ENCODE results near the gene ZNF561.
"Not testable (repeated sequence)": the region's sequence is repeated elsewhere in the genome, so short reads cannot be mapped to it uniquely, and the experiment has no call there.

The ZNF561 gene

GRCh38 chr19:9621156-9622037, at the start of gene ZNF561:
Gene ZNF561 (minus strand): TSS chr19:9621232. CDS start chr19:9619456, 1,776 bp downstream.
- H3K4me3 ChIP-seq (ENCODE audit: low read length): peak within 1 kb of the TSS; percentile 99
- H3K36me3 ChIP-seq (ENCODE audit: control insufficient read depth, low read depth, low read length): peaks cover 26% of the 10 kb centered on the region
- H3K27ac ChIP-seq (ENCODE audit: low read length): peak within 1 kb of the TSS; percentile 100
- H3K9ac ChIP-seq (ENCODE audit: low read length): peak within 1 kb of the TSS; percentile 99
- H3K9me3 ChIP-seq (ENCODE audit: control insufficient read depth, low read depth, low read length): no peaks in the 10 kb centered on the region
- H3K4me1 ChIP-seq (ENCODE audit: control insufficient read depth, low read depth, low read length): peaks cover 3% of the 10 kb centered on the region
- no peaks in the 10 kb centered on the region for H3K27me3 ChIP-seq (ENCODE audit: control insufficient read depth, insufficient read depth, low read length)

GRCh38 chr19:9668544-9668943, 47.5 kb upstream of the ZNF561 start:
- peaks cover 8% of the 10 kb centered on the region for H3K9me3 ChIP-seq (ENCODE audit: control insufficient read depth, low read depth, low read length)
- no peaks in the 10 kb centered on the region for H3K36me3 ChIP-seq (ENCODE audit: control insufficient read depth, low read depth, low read length)
- no peaks in the 10 kb centered on the region for H3K4me1 ChIP-seq (ENCODE audit: control insufficient read depth, low read depth, low read length)
- H3K27ac ChIP-seq (ENCODE audit: low read length): no peak overlapping the region
- H3K27me3 ChIP-seq (ENCODE audit: control insufficient read depth, insufficient read depth, low read length): no peaks in the 10 kb centered on the region
- no peak overlapping the region for H3K4me3 ChIP-seq (ENCODE audit: low read length)
- no peak overlapping the region for H3K9ac ChIP-seq (ENCODE audit: low read length)

GRCh38 chr19:9667898-9668297, 46.9 kb upstream of the ZNF561 start:
- H3K4me1 ChIP-seq (ENCODE audit: control insufficient read depth, low read depth, low read length): no peaks in the 10 kb centered on the region
- H3K36me3 ChIP-seq (ENCODE audit: control insufficient read depth, low read depth, low read length): no peaks in the 10 kb centered on the region
- H3K27ac ChIP-seq (ENCODE audit: low read length): no peak overlapping the region
- H3K4me3 ChIP-seq (ENCODE audit: low read length): no peak overlapping the region
- H3K27me3 ChIP-seq (ENCODE audit: control insufficient read depth, insufficient read depth, low read length): no peaks in the 10 kb centered on the region
- H3K9me3 ChIP-seq (ENCODE audit: control insufficient read depth, low read depth, low read length): peaks cover 1% of the 10 kb centered on the region
- no peak overlapping the region for H3K9ac ChIP-seq (ENCODE audit: low read length)

- H3K27me3 ChIP-seq (ENCODE audit: control insufficient read depth, insufficient read depth, low read length): no peaks in the 10 kb centered on the region
- no peak overlapping the region for H3K9ac ChIP-seq (ENCODE audit: low read length)
- H3K36me3 ChIP-seq (ENCODE audit: control insufficient read depth, low read depth, low read length): peaks cover 8% of the 10 kb centered on the region
- no peak overlapping the region for H3K27ac ChIP-seq (ENCODE audit: low read length)
- no peak overlapping the region for H3K4me3 ChIP-seq (ENCODE audit: low read length)
- H3K9me3 ChIP-seq (ENCODE audit: control insufficient read depth, low read depth, low read length): peaks cover 3% of the 10 kb centered on the region
- H3K4me1 ChIP-seq (ENCODE audit: control insufficient read depth, low read depth, low read length): no peaks in the 10 kb centered on the region
Observed at GRCh38 chr19:9658769-9659168, 37.7 kb upstream of the ZNF561 start.

- not testable (repeated sequence) for H3K27ac ChIP-seq (ENCODE audit: low read length); H3K4me3 ChIP-seq (ENCODE audit: low read length); H3K9ac ChIP-seq (ENCODE audit: low read length); H3K27me3 ChIP-seq (ENCODE audit: control insufficient read depth, insufficient read depth, low read length)
- Histone ChIP-seq H3K4me1 (ENCODE audit: control insufficient read depth, low read depth, low read length) (peaks cover 13% of the 10 kb centered on the region), H3K9me3 (ENCODE audit: control insufficient read depth, low read depth, low read length) (peaks cover 24% of the 10 kb centered on the region), H3K36me3 (ENCODE audit: control insufficient read depth, low read depth, low read length) (peaks cover 37% of the 10 kb centered on the region)
Observed at GRCh38 chr19:9653066-9653555, 32.1 kb upstream of the ZNF561 start.

- H3K4me3 ChIP-seq (ENCODE audit: low read length); H3K9ac ChIP-seq (ENCODE audit: low read length); H3K27ac ChIP-seq (ENCODE audit: low read length); H3K27me3 ChIP-seq (ENCODE audit: control insufficient read depth, insufficient read depth, low read length): not testable (repeated sequence)
- Histone ChIP-seq H3K9me3 (ENCODE audit: control insufficient read depth, low read depth, low read length) (peaks cover 24% of the 10 kb centered on the region), H3K4me1 (ENCODE audit: control insufficient read depth, low read depth, low read length) (peaks cover 13% of the 10 kb centered on the region), H3K36me3 (ENCODE audit: control insufficient read depth, low read depth, low read length) (peaks cover 37% of the 10 kb centered on the region)
Observed at GRCh38 chr19:9651464-9651863, 30.4 kb upstream of the ZNF561 start.

GRCh38 chr19:9650345-9650744, 29.3 kb upstream of the ZNF561 start:
- Histone ChIP-seq H3K27ac (ENCODE audit: low read length) (no peak overlapping the region), H3K27me3 (ENCODE audit: control insufficient read depth, insufficient read depth, low read length) (no peaks in the 10 kb centered on the region), H3K36me3 (ENCODE audit: control insufficient read depth, low read depth, low read length) (peaks cover 38% of the 10 kb centered on the region), H3K9ac (ENCODE audit: low read length) (no peak overlapping the region), H3K9me3 (ENCODE audit: control insufficient read depth, low read depth, low read length) (peaks cover 24% of the 10 kb centered on the region), H3K4me1 (ENCODE audit: control insufficient read depth, low read depth, low read length) (peaks cover 13% of the 10 kb centered on the region), H3K4me3 (ENCODE audit: low read length) (no peak overlapping the region)

GRCh38 chr19:9645472-9645871, 24.4 kb upstream of the ZNF561 start:
- Histone ChIP-seq H3K9ac (ENCODE audit: low read length) (no peak overlapping the region), H3K4me1 (ENCODE audit: control insufficient read depth, low read depth, low read length) (peaks cover 13% of the 10 kb centered on the region), H3K36me3 (ENCODE audit: control insufficient read depth, low read depth, low read length) (peaks cover 9% of the 10 kb centered on the region), H3K27me3 (ENCODE audit: control insufficient read depth, insufficient read depth, low read length) (no peaks in the 10 kb centered on the region), H3K4me3 (ENCODE audit: low read length) (no peak overlapping the region), H3K27ac (ENCODE audit: low read length) (no peak overlapping the region), H3K9me3 (ENCODE audit: control insufficient read depth, low read depth, low read length) (no peaks in the 10 kb centered on the region)

- Histone ChIP-seq H3K4me1 (ENCODE audit: control insufficient read depth, low read depth, low read length) (peaks cover 8% of the 10 kb centered on the region), H3K36me3 (ENCODE audit: control insufficient read depth, low read depth, low read length) (peaks cover 9% of the 10 kb centered on the region), H3K9me3 (ENCODE audit: control insufficient read depth, low read depth, low read length) (no peaks in the 10 kb centered on the region), H3K4me3 (ENCODE audit: low read length) (no peak overlapping the region), H3K9ac (ENCODE audit: low read length) (no peak overlapping the region), H3K27ac (ENCODE audit: low read length) (no peak overlapping the region), H3K27me3 (ENCODE audit: control insufficient read depth, insufficient read depth, low read length) (no peaks in the 10 kb centered on the region)
Observed at GRCh38 chr19:9644472-9644871, 23.4 kb upstream of the ZNF561 start.

GRCh38 chr19:9641810-9642209, 20.8 kb upstream of the ZNF561 start:
- Histone ChIP-seq H3K9ac (ENCODE audit: low read length) (no peak overlapping the region), H3K27ac (ENCODE audit: low read length) (no peak overlapping the region), H3K36me3 (ENCODE audit: control insufficient read depth, low read depth, low read length) (peaks cover 9% of the 10 kb centered on the region), H3K27me3 (ENCODE audit: control insufficient read depth, insufficient read depth, low read length) (no peaks in the 10 kb centered on the region), H3K4me3 (ENCODE audit: low read length) (no peak overlapping the region), H3K9me3 (ENCODE audit: control insufficient read depth, low read depth, low read length) (no peaks in the 10 kb centered on the region), H3K4me1 (ENCODE audit: control insufficient read depth, low read depth, low read length) (no peaks in the 10 kb centered on the region)

- Histone ChIP-seq H3K4me3 (ENCODE audit: low read length) (no peak overlapping the region), H3K9ac (ENCODE audit: low read length) (no peak overlapping the region), H3K9me3 (ENCODE audit: control insufficient read depth, low read depth, low read length) (no peaks in the 10 kb centered on the region), H3K27me3 (ENCODE audit: control insufficient read depth, insufficient read depth, low read length) (no peaks in the 10 kb centered on the region), H3K4me1 (ENCODE audit: control insufficient read depth, low read depth, low read length) (no peaks in the 10 kb centered on the region), H3K27ac (ENCODE audit: low read length) (no peak overlapping the region), H3K36me3 (ENCODE audit: control insufficient read depth, low read depth, low read length) (peaks cover 9% of the 10 kb centered on the region)
Observed at GRCh38 chr19:9640956-9641355, 19.9 kb upstream of the ZNF561 start.

- Histone ChIP-seq H3K27ac (ENCODE audit: low read length) (no peak overlapping the region), H3K27me3 (ENCODE audit: control insufficient read depth, insufficient read depth, low read length) (no peaks in the 10 kb centered on the region), H3K9me3 (ENCODE audit: control insufficient read depth, low read depth, low read length) (no peaks in the 10 kb centered on the region), H3K9ac (ENCODE audit: low read length) (no peak overlapping the region), H3K4me1 (ENCODE audit: control insufficient read depth, low read depth, low read length) (no peaks in the 10 kb centered on the region), H3K36me3 (ENCODE audit: control insufficient read depth, low read depth, low read length) (peaks cover 24% of the 10 kb centered on the region), H3K4me3 (ENCODE audit: low read length) (no peak overlapping the region)
Observed at GRCh38 chr19:9636018-9636417, 15.0 kb upstream of the ZNF561 start.
